GM04503 (cell line): ENCODE results near the gene TIMM44.
"Not testable (repeated sequence)": the region's sequence is repeated elsewhere in the genome, so short reads cannot be mapped to it uniquely, and the experiment has no call there.

Experiments
- DNase-seq: peaks from one replicate; pipeline ENCODE4 v3.0.0-alpha.2; 2012; ENCODE audit warnings: low read depth

TIMM44 gene

DNA sequence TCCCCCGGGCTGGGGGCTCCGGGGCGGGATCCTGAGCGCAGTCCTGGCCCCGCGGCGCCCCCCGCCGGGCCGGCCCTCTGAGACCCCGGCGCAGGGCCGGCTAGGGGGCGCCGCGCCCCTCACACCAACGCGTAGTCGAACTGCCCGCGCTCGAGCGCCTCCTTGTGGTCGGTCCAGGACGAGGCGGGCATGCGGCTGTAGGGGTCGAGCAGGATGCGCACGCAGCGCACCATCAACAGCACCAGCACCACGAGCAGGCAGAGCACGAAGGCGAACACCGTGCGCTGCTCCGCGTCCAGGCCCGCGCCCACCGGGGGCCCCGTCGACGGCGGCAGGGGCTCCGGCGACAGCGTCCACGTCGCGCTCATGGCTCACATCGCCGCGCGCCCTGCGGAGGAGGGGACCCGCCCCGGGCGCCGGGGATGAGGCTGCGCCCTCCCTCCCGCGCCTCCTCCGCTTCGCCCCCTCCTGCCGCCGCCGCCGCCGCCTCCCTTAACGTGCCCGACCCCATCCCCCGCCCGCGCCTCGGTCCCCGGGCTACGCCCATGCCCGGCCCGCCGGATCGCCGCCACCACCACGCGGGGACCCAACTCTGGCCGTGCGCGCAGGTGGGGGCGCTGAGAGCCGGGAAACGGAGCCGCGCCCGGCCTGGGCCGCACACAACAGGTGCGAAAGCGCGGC lies 18.2 kb downstream of the TIMM44 start:
- DNase-seq: no peak

- no peak for DNase-seq
Measured at GRCh38 chr19:7924651-7925170, 18.8 kb downstream of the TIMM44 start.

DNA sequence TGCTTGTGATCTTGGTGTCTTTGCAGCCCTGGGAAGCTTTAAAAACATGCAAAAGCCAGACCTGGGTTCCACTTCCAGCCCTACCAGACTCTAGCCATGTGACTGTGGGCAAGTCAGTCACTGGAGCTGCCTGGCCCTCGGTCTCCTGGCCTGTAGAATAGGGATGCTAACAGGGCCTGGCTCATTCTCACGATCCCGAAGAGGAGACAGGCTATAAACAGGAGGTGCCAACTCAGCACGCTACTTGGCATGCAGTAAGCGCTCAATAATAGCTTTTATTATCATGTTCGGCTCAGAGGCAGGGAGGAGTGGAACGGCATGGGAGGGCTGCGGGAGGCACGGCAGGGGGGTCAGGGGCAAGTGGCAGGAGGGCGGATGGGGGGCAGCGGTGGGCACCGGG lies 19.2 kb downstream of the TIMM44 start:
- no peak for DNase-seq

GRCh38 chr19:7923295-7924191 lies 19.9 kb downstream of the TIMM44 start:
- DNase-seq: no peak

DNA sequence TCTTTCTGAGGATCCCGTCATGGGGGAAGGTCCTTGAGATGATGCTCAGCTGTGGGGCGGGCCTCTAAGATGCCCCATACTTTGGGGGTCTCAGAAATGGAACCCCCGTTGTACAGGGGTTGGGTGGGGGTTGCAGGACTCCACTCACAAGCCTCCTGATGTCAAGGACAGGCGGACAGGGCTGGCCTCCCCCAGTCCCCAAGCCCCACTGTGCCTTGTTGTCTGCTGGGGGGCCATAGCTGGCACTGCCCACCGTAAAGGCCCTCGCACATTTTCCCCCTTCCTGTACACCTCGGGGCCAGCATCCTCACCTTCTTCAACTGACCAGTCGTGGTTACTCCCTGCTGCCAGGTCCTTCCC lies 20.6 kb downstream of the TIMM44 start:
- DNase-seq: no peak

- DNase-seq: no peak
Measured at GRCh38 chr19:7921967-7922835, 21.3 kb downstream of the TIMM44 start.

DNA sequence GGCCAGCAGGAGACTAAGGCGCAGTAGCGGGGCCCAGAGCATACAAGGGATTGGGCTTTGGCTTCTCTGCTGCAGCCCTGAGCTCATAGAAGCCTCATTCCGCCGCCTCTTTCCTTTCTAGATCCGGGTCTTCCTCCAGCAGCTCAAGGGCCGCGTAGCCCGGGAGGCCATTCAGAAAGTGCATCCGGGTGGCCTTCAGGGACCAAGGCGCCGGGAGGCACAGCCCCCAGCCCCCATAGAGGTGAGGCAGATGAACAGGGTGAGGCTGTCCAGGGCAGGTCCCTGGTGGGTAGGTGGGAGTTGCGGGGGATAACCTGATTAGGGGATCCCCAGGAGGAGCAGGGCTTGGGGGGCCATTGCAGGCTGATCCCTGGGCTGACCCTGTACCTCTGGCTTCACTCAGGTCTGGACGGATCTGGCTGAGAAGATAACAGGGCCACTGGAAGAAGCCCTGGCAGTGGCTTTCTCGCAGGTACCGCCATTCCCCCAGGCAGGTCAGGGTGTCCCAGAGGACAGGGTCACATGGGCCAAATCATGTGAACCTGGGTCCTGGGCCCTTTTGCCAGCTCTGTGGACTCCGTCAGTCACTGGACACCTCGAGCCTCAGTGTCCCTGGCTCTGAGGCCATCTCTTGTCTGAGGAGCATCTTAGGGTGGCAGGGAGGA lies 22.0 kb downstream of the TIMM44 start:
- DNase-seq: no peak

- DNase-seq: peak; percentile 61
Measured at GRCh38 chr19:7920519-7921301, 22.8 kb downstream of the TIMM44 start.

DNA sequence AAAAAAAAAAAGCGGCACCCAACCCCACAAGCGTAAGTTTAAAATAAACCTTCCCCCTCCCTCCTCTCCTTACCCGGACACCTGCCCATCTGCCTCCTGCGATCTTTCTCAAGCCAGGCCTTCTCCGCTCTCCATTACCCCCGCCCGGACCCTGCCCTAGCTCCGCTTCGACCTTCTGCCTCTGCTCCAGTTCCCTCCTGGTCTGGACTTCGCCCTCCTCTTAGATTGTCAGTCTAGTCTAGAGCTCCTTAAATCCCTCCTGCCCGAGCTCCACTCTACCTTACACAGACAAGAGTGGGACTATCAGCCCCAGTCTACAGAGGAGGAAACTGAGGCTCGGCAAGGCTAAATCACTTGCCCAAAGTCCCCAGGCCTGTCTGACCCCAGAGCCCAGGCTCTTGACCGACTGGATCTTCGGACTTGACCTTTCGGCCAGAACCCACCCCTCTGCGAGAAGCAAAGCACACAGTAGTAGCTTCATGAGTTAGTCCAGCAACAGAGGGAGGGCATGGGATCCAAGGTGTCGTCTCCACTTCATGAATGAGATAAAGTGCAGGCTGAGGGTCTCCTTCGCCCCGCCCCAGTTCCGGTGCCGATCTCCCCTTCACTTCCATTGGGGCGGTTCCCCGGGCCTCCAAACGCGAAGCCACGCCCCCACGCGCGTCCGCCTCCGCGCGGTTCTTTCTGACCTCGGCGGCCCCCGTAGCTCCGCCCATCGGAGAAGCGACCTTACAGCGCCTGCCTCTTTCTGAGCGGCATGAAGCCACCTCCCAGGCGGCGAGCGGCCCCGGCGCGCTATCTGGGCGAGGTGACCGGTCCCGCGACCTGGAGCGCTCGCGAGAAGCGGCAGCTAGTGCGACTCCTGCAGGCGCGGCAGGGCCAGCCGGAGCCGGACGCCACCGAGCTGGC lies 23.6 kb downstream of the TIMM44 start, which contains the start of gene SNAPC2:
SNAPC2 (plus strand) TSS at position 729 of the 909 bp plus-strand sequence; CDS start at position 758, 29 bp downstream.
- DNase-seq: peak; percentile 51

GRCh38 chr19:7918615-7919421 lies 24.6 kb downstream of the TIMM44 start:
- DNase-seq: no peak

DNA sequence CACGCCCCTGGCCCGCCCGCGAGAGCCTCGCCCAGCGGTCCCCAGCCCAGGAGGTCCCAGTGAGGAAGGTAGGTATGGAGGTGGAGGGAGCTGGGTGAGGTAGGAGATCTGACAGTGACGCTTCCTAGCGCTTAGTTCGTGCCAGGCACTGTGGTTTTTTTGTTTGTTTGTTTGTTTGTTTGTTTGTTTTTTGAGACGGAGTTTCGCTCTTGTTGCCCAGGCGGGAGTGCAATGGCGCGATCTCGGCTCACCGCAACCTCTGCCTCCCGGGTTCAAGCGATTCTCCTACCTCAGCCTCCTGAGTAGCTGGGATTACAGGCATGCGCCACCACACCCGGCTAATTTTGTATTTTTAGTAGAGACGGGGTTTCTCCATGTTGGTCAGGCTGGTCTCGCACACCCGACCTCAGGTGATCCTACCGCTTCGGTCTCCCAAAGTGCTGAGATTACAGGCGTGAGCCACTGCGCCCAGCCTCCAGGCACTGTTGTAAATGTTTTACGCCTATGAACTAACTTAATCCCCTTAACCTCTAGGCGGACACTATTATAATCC lies 25.3 kb downstream of the TIMM44 start:
- DNase-seq: not testable (repeated sequence)

- DNase-seq: no peak
Measured at GRCh38 chr19:7917267-7918061, 26.0 kb downstream of the TIMM44 start.

- DNase-seq: no peak
Measured at GRCh38 chr19:7916955-7917266, 26.6 kb downstream of the TIMM44 start.

DNA sequence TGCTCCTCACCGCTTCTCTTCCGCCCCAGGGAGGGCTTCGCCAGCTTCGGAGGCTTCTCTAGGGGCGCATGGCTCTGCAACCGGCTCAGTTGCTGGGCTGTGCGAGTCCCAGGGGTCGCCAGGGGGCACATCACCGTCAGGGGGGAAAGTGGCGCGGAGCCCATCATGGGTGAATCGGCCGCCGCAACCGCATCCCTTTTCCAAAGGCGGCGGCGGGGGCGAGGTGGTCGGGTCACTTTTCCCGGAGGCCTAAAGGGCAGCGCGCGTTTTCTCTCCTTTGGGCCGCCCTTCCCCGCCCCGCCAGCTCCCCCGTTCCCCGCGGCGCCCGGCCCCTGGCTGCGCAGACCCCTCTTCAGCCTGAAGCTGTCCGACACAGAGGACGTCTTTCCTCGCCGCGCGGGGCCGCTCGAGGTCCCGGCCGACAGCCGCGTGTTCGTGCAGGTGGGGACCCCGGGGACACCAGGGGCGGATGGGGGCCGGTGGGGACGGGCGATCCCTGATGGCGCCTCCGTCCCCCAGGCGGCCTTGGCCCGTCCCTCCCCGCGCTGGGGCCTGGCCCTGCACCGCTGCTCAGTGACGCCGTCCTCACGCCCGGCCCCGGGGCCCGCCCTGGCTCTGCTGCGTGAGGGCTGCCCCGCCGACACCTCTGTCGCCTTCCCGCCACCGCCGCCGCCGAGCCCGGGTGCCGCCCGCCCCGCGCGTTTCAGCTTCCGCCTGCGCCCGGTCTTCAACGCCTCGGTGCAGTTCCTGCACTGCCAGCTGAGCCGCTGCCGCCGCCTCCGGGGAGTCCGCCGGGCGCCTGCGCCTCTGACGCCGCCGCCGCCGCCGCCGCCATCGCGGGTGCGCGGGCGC lies 27.1 kb downstream of the TIMM44 start:
- DNase-seq: no peak

GRCh38 chr19:7915250-7916102 lies 28.0 kb downstream of the TIMM44 start:
- no peak for DNase-seq

DNA sequence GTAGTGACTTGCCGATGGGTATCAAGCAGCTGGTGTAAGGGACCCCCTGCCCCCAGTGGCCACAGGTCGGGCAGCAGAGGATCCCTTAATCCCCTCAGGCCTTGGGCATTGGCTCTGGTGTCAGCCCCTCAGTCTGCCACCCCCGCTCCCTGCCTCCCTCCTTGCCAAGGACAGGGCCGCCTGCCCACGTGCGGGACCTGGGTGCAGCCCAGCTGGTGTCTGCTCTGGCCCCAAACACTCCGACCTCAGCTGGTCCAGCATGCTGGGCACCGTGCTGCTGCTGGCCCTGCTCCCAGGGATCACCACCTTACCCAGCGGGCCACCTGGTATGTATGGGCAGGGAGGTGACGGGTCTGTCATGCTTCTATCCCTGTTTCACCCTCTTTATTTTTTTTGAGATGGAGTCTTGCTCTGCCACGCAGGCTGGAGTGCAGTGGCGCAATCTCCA lies 28.8 kb downstream of the TIMM44 start, which contains the start of gene TGFBR3L:
TGFBR3L (plus strand) TSS at position 233 of the 448 bp plus-strand sequence.
- DNase-seq: no peak
